K562 (cell line): ENCODE results near the gene RET. TPM values are rescaled to one million over a fixed set of nuclear protein-coding genes. Genes with fewer than 3 reads are reported as not detected.

Source experiments
- BHLHE40 ChIP-seq: IDR thresholded peaks from 2 replicates; pipeline ENCODE4 v1.6.1; 2011; ENCODE audit warnings: low read length, improper control_type of control experiment
- CBX1 ChIP-seq: sonication (generic); IDR thresholded peaks from 2 replicates; pipeline ENCODE4 v1.6.1; 2016; ENCODE audit warnings: antibody characterized with exemption, low read depth, mild to moderate bottlenecking
- CXXC5 ChIP-seq: fragments of 250-450 bp; sonication (Bioruptor Pico); IDR thresholded peaks from 2 replicates; pipeline ENCODE4 v1.8.0; 2022; ENCODE audit warnings: inconsistent platforms, mild to moderate bottlenecking, moderate library complexity
- E2F8 ChIP-seq: fragments of 450-650 bp; IDR thresholded peaks from 2 replicates; pipeline ENCODE4 v1.7.1; 2018; ENCODE audit warnings: mild to moderate bottlenecking, low read depth; ENCODE audit not compliant: partially characterized antibody
- GTF2A2 ChIP-seq: IDR thresholded peaks from 2 replicates; pipeline ENCODE4 v1.6.1; 2016; ENCODE audit warnings: mild to moderate bottlenecking, missing genetic modification characterization, missing compliant biosample characterization
- HNRNPL ChIP-seq: fragments of 200-400 bp; formaldehyde crosslinking; IDR thresholded peaks from 2 replicates; pipeline ENCODE4 v1.6.1; 2017; ENCODE audit warnings: low read depth, mild to moderate bottlenecking, low read length
- KAT7 ChIP-seq: sonication (generic); formaldehyde crosslinking; IDR thresholded peaks from 2 replicates; pipeline ENCODE4 v1.8.0; 2022; ENCODE audit warnings: missing genetic modification reagents, mild to moderate bottlenecking, borderline replicate concordance
- KAT8 ChIP-seq: fragments of 450-650 bp; IDR thresholded peaks from 2 replicates; pipeline ENCODE4 v1.6.1; 2016; ENCODE audit warnings: low read depth, mild to moderate bottlenecking
- NEUROD1 ChIP-seq: fragments of 150-350 bp; IDR thresholded peaks from 2 replicates; pipeline ENCODE4 v1.6.1; 2014; ENCODE audit warnings: borderline replicate concordance, low read length, low read depth; ENCODE audit not compliant: partially characterized antibody
- NR4A1 ChIP-seq, 2 experiments: fragments of 250-450 bp in 1 of 2; fragments of 450-650 bp in 1 of 2; sonication (Bioruptor Pico) in 1 of 2; IDR thresholded peaks; 2 replicates each; pipeline versions ENCODE4 v1.4.0 to v1.6.1; 2016 to 2020; ENCODE audit warnings: mild to moderate bottlenecking in 2 of 2, missing compliant biosample characterization in 1 of 2, missing genetic modification characterization in 1 of 2, moderate library complexity in 1 of 2
- PTTG1 ChIP-seq: fragments of 450-650 bp; IDR thresholded peaks from 2 replicates; pipeline ENCODE4 v1.6.1; 2016; ENCODE audit warnings: low read depth, mild to moderate bottlenecking, missing genetic modification characterization, missing compliant biosample characterization
- RBFOX2 ChIP-seq: fragments of 200-400 bp; formaldehyde crosslinking; IDR thresholded peaks from 2 replicates; pipeline ENCODE4 v1.6.1; 2017; ENCODE audit warnings: low read depth, mild to moderate bottlenecking, low read length, moderate library complexity
- SAP30 ChIP-seq: fragments of 200-600 bp; sonication (generic); IDR thresholded peaks from 2 replicates; pipeline ENCODE4 v1.6.1; 2012; ENCODE audit warnings: borderline replicate concordance, low read depth, mild to moderate bottlenecking, moderate library complexity, low read length, control low read depth, inconsistent platforms; ENCODE audit not compliant: insufficient read depth, poor library complexity, severe bottlenecking
- SMARCA4 ChIP-seq: fragments of 450-650 bp; IDR thresholded peaks from 2 replicates; pipeline ENCODE4 v1.6.1; 2016
- SMARCA5 ChIP-seq: fragments of 450-650 bp; IDR thresholded peaks from 2 replicates; pipeline ENCODE4 v1.6.1; 2016
- SMARCC2 ChIP-seq: fragments of 450-650 bp; IDR thresholded peaks from 2 replicates; pipeline ENCODE4 v1.6.1; 2017; ENCODE audit warnings: antibody characterized with exemption, moderate library complexity, mild to moderate bottlenecking, low read depth
- SNRNP70 ChIP-seq: fragments of 200-400 bp; formaldehyde crosslinking; optimal IDR thresholded peaks from 2 replicates; pipeline ENCODE3; 2017; ENCODE audit warnings: low read depth, low read length
- YY1 ChIP-seq, 3 experiments: IDR thresholded peaks; 2 replicates each; pipeline ENCODE4 v1.6.1; 2011; ENCODE audit warnings: low read length in 2 of 3, mild to moderate bottlenecking in 2 of 3, moderate library complexity in 2 of 3, borderline replicate concordance in 1 of 3, control low read depth in 1 of 3, low read depth in 1 of 3; ENCODE audit not compliant: insufficient read depth in 3 of 3, insufficient replicate concordance in 2 of 3, control insufficient read depth in 1 of 3, insufficient read length in 1 of 3; ENCODE audit errors: extremely low read depth in 1 of 3
- ZFX ChIP-seq: sonication (generic); formaldehyde crosslinking; IDR thresholded peaks from 2 replicates; pipeline ENCODE4 v1.8.0; 2022; ENCODE audit warnings: mild to moderate bottlenecking, missing genetic modification reagents, moderate library complexity
- ZNF140 ChIP-seq: fragments of 250-450 bp; sonication (Bioruptor Pico); IDR thresholded peaks from 2 replicates; pipeline ENCODE4 v1.8.0; 2021; ENCODE audit warnings: moderate library complexity, mild to moderate bottlenecking, inconsistent platforms
- ZNF165 ChIP-seq: fragments of 250-450 bp; sonication (Bioruptor Pico); IDR thresholded peaks from 2 replicates; pipeline ENCODE4 v1.4.0; 2020; ENCODE audit warnings: borderline replicate concordance
- ZNF280A ChIP-seq: fragments of 450-650 bp; IDR thresholded peaks from 2 replicates; pipeline ENCODE4 v1.6.1; 2018; ENCODE audit warnings: mild to moderate bottlenecking, low read depth; ENCODE audit not compliant: partially characterized antibody
- ZNF511 ChIP-seq: sonication (generic); formaldehyde crosslinking; IDR thresholded peaks from 2 replicates; pipeline ENCODE4 v1.8.0; 2022; ENCODE audit warnings: mild to moderate bottlenecking, missing genetic modification reagents
- polyA plus RNA-seq, 8 experiments: library from polyadenylated mRNA; depleted of rRNA in 4 of 8; stranded (reverse) in 5 of 8; unstranded in 3 of 8; fragments of >200 nt; fragmentation: Nextera tagmentation in 2 of 8; fragmentation: Illumina TruSeq in 1 of 8; extraction: Ambion mirVana in 2 of 8; extraction: Trizol in 1 of 8; gene quantifications; 2 replicates each; pipeline versions ENCODE4 v1.2.1 to v1.2.3, GENCODE V29; 2011 to 2014; ENCODE audit warnings: inconsistent platforms in 1 of 8, missing spikeins in 1 of 8
- total RNA-seq, 7 experiments: library from RNA; depleted of rRNA in 6 of 7; stranded (reverse); fragments of >200 nt in 6 of 7; fragmentation: Illumina TruSeq in 2 of 7; extraction: Trizol in 2 of 7; gene quantifications; 2 replicates each; pipeline versions ENCODE4 v1.2.1 to v1.2.3, GENCODE V29; 2011 to 2021; ENCODE audit warnings: low replicate concordance in 1 of 7

RET gene
- total and polyA plus RNA-seq, 9 of the 15 experiments (the other 6 are each of a cell fraction or from before 2014, with no cell fraction given), result 0.04 to 0.05 TPM; not detected in 7

- TF ChIP-seq ZNF280A, result no peak
- no peak for TF ChIP-seq PTTG1 (tag)
- TF ChIP-seq SMARCC2, result no peak
- TF ChIP-seq CBX1, result peak; percentile 70
- no peak for TF ChIP-seq NEUROD1
- TF ChIP-seq GTF2A2 (tag), result no peak
- TF ChIP-seq ZNF511 (CRISPR knock-in tag), result no peak
- no peak for TF ChIP-seq RBFOX2
- TF ChIP-seq E2F8, result no peak
- peak; percentile 76; the same call in 1 of the 2 replicates for TF ChIP-seq NR4A1 (CRISPR knock-in tag; IDR thresholded peaks at IDR 0.05)
- no peak for TF ChIP-seq NR4A1 (tag; IDR thresholded peaks at IDR 0.05)
- TF ChIP-seq ZNF165, result no peak
- no peak for TF ChIP-seq ZNF140
- TF ChIP-seq SMARCA5, result no peak
- no peak for TF ChIP-seq SMARCA4
- TF ChIP-seq BHLHE40, result peak; percentile 37; the same call in 1 of the 2 replicates
- peak; percentile 62 for TF ChIP-seq CXXC5
- peak in 2 of 3 experiments; percentile 22 to 26 for TF ChIP-seq YY1 (IDR thresholded peaks at IDR 0.05; ENCODE audit: borderline replicate concordance in 1 of 3, control insufficient read depth in 1 of 3, extremely low read depth in 1 of 3, insufficient read depth in 3 of 3, insufficient read length in 1 of 3, insufficient replicate concordance in 2 of 3, low read depth in 1 of 3, low read length in 2 of 3)
- TF ChIP-seq SNRNP70, result no peak
- no peak for TF ChIP-seq HNRNPL
- TF ChIP-seq ZFX, result no peak
- TF ChIP-seq KAT7 (CRISPR knock-in tag), result no peak
- no peak for TF ChIP-seq KAT8
- no peak for TF ChIP-seq SAP30
Measured at GRCh38 chr10:43105102-43105955, 28.5 kb downstream of the RET start (continued).
